ENCODE results near the gene FAM81A. TPM values are rescaled to one million over a fixed set of nuclear protein-coding genes. Genes with fewer than 3 reads are reported as not detected.

FAM81A gene
- total and polyA plus RNA-seq, 10 donors = 0.77 to 3.0 (median 2.1) TPM

GRCh38 chr15:59549301-59550185, 111.6 kb downstream of the FAM81A start:
- TF ChIP-seq POLR2AphosphoS5 (IDR thresholded peaks at IDR 0.05) (no peak), POLR2A (IDR thresholded peaks at IDR 0.05) (no peak), CTCF (IDR thresholded peaks at IDR 0.05 in 8 of 11, conservative IDR thresholded peaks at IDR 0.05 in 3 of 11) (no peak)
- Histone ChIP-seq H3K27ac (no peak overlapping the region), H3K36me3 (no peaks in the 10 kb centered on the region), H3K9me3 (no peaks in the 10 kb centered on the region), H3K27me3 (replicated peaks in 1 of 7) (no peaks in the 10 kb centered on the region), H3K4me3 (no peak overlapping the region), H3K4me1 (no peaks in the 10 kb centered on the region)
- intact Hi-C loops (cut with DNase I; ENCODE audit: low total_unique reads) = loop anchor here (10.0 kb wide), 1 partner anchor 75 kb away; no protein-coding TSS in a partner anchor
- 64 to 77% (median 75%) methylated on average over 9 of the region's 9 CpGs for WGBS, 5 donors
- DNase-seq = no peak

GRCh38 chr15:59550530-59550929, 112.5 kb downstream of the FAM81A start:
- Histone ChIP-seq H3K36me3 (no peaks in the 10 kb centered on the region), H3K27ac (no peak overlapping the region), H3K4me3 (no peak overlapping the region), H3K4me1 (no peaks in the 10 kb centered on the region), H3K27me3 (replicated peaks in 1 of 7) (no peaks in the 10 kb centered on the region), H3K9me3 (no peaks in the 10 kb centered on the region)
- TF ChIP-seq POLR2A (IDR thresholded peaks at IDR 0.05) (no peak), POLR2AphosphoS5 (IDR thresholded peaks at IDR 0.05) (no peak), CTCF (IDR thresholded peaks at IDR 0.05 in 8 of 11, conservative IDR thresholded peaks at IDR 0.05 in 3 of 11) (no peak)
- WGBS, 5 donors = 10 to 39% (median 19%) methylated on average over 1 of the region's 1 CpG
- no peak for DNase-seq
- intact Hi-C loops (cut with DNase I; ENCODE audit: low total_unique reads) = loop anchor here (10.0 kb wide), 1 partner anchor 74 kb away; no protein-coding TSS in a partner anchor

- Histone ChIP-seq H3K27ac (peak overlapping the region in 1 of 8 donors; percentile 13), H3K4me1 (no peaks in the 10 kb centered on the region), H3K9me3 (no peaks in the 10 kb centered on the region), H3K4me3 (no peak overlapping the region), H3K27me3 (replicated peaks in 1 of 7) (no peaks in the 10 kb centered on the region), H3K36me3 (no peaks in the 10 kb centered on the region)
- DNase-seq = no peak
- intact Hi-C loops (cut with DNase I; ENCODE audit: low total_unique reads) = loop anchor here (10.0 kb wide), 1 partner anchor 74 kb away; no protein-coding TSS in a partner anchor
- 46 to 66% (median 62%) methylated on average over 3 of the region's 3 CpGs for WGBS, 5 donors
- TF ChIP-seq POLR2A (IDR thresholded peaks at IDR 0.05) (no peak), POLR2AphosphoS5 (IDR thresholded peaks at IDR 0.05) (no peak), CTCF (IDR thresholded peaks at IDR 0.05 in 8 of 11, conservative IDR thresholded peaks at IDR 0.05 in 3 of 11) (no peak)
These were observed 113.0 kb downstream of the FAM81A start for GRCh38 chr15:59550956-59551355.
